ENCODE data around the gene BTNL8.

DNA sequence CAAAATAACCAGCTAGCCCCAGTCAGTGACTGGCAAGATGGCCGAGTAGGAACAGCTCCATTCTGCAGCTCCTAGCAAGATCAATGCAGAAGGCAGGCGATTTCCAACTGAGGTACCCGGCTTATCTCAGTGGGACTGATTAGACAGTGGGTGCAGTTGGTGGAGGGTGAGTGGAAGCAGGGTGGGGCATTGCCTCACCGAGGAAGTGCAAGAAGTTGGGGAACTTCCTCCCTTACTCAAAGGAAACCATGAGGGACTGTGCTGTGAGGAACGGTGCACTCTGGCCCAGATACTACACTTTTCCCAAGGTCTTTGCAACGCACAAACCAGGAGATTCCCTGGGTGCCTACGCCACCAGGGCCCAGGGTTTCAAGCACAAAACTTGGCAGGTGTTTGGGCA lies 9.6 kb upstream of the BTNL8 start:
- TF ChIP-seq, protein P1, sequence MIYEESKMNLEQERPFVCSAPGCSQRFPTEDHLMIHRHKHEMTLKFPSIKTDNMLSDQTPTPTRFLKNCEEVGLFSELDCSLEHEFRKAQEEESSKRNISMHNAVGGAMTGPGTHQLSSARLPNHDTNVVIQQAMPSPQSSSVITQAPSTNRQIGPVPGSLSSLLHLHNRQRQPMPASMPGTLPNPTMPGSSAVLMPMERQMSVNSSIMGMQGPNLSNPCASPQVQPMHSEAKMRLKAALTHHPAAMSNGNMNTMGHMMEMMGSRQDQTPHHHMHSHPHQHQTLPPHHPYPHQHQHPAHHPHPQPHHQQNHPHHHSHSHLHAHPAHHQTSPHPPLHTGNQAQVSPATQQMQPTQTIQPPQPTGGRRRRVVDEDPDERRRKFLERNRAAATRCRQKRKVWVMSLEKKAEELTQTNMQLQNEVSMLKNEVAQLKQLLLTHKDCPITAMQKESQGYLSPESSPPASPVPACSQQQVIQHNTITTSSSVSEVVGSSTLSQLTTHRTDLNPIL (CRISPR knock-in tag; IDR thresholded peaks at IDR 0.05; ENCODE audit: low read depth) = no peak
- no peak for TF ChIP-seq TCF4 (CRISPR knock-in tag; IDR thresholded peaks at IDR 0.05; ENCODE audit: borderline replicate concordance)
- TF ChIP-seq, protein P2, sequence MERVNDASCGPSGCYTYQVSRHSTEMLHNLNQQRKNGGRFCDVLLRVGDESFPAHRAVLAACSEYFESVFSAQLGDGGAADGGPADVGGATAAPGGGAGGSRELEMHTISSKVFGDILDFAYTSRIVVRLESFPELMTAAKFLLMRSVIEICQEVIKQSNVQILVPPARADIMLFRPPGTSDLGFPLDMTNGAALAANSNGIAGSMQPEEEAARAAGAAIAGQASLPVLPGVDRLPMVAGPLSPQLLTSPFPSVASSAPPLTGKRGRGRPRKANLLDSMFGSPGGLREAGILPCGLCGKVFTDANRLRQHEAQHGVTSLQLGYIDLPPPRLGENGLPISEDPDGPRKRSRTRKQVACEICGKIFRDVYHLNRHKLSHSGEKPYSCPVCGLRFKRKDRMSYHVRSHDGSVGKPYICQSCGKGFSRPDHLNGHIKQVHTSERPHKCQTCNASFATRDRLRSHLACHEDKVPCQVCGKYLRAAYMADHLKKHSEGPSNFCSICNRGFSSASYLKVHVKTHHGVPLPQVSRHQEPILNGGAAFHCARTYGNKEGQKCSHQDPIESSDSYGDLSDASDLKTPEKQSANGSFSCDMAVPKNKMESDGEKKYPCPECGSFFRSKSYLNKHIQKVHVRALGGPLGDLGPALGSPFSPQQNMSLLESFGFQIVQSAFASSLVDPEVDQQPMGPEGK (CRISPR knock-in tag; IDR thresholded peaks at IDR 0.05; ENCODE audit: borderline replicate concordance) = no peak
- no peak for TF ChIP-seq ZFP3 (CRISPR knock-in tag; IDR thresholded peaks at IDR 0.05)
- no peak for TF ChIP-seq CSDC2 (CRISPR knock-in tag; IDR thresholded peaks at IDR 0.05)
- TF ChIP-seq, protein P3, sequence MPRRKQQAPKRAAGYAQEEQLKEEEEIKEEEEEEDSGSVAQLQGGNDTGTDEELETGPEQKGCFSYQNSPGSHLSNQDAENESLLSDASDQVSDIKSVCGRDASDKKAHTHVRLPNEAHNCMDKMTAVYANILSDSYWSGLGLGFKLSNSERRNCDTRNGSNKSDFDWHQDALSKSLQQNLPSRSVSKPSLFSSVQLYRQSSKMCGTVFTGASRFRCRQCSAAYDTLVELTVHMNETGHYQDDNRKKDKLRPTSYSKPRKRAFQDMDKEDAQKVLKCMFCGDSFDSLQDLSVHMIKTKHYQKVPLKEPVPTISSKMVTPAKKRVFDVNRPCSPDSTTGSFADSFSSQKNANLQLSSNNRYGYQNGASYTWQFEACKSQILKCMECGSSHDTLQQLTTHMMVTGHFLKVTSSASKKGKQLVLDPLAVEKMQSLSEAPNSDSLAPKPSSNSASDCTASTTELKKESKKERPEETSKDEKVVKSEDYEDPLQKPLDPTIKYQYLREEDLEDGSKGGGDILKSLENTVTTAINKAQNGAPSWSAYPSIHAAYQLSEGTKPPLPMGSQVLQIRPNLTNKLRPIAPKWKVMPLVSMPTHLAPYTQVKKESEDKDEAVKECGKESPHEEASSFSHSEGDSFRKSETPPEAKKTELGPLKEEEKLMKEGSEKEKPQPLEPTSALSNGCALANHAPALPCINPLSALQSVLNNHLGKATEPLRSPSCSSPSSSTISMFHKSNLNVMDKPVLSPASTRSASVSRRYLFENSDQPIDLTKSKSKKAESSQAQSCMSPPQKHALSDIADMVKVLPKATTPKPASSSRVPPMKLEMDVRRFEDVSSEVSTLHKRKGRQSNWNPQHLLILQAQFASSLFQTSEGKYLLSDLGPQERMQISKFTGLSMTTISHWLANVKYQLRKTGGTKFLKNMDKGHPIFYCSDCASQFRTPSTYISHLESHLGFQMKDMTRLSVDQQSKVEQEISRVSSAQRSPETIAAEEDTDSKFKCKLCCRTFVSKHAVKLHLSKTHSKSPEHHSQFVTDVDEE (CRISPR knock-in tag; IDR thresholded peaks at IDR 0.05) = no peak
- TF ChIP-seq ARNTL (CRISPR knock-in tag; IDR thresholded peaks at IDR 0.05; ENCODE audit: borderline replicate concordance, low read depth) = no peak
- TF ChIP-seq ZC3H10 (CRISPR knock-in tag; IDR thresholded peaks at IDR 0.05) = no peak
- TF ChIP-seq ZNF565 (CRISPR knock-in tag; conservative IDR thresholded peaks at IDR 0.05; ENCODE audit: low read depth) = no peak
- no peak for TF ChIP-seq BACH2 (CRISPR knock-in tag; IDR thresholded peaks at IDR 0.05; ENCODE audit: borderline replicate concordance)
- no peak for TF ChIP-seq ZFP30 (CRISPR knock-in tag; IDR thresholded peaks at IDR 0.05)
- no peak for TF ChIP-seq ZNF70 (CRISPR knock-in tag; IDR thresholded peaks at IDR 0.05)
- TF ChIP-seq RARB (CRISPR knock-in tag; IDR thresholded peaks at IDR 0.05) = no peak
- TF ChIP-seq SNAI2 (CRISPR knock-in tag; IDR thresholded peaks at IDR 0.05) = no peak

Data from SK-N-SH treated with all-trans-retinoic acid at 6 μM for 48 hours (cell line).